Measurements from ENCODE around the gene DCANP1. TPM values are rescaled to one million over a fixed set of nuclear protein-coding genes. Genes with fewer than 3 reads are reported as not detected.

The DCANP1 gene
- total and polyA plus RNA-seq, 11 donors: 0.11 TPM; not detected in 10

DNA sequence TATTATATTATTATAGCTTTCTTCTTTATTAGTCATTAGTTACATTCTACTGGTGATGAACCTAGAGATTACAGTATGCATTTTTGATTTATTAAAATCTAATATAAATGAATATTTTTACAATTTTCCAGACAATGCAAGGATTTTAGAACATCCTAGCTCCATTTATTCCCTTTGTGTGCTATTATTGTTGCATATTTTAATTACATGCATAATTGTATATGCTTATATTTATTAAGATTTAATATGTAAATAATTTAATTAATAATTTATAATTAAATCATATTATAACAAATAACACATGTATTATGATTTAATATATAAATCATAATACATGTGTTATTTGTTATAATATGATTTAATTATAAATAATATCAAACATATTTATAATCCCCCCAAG is 24.7 kb downstream of the DCANP1 start:
- ATAC-seq (no peak), DNase-seq (no peak)
- H3K4me3 ChIP-seq: no peak overlapping the region
- no peaks in the 10 kb centered on the region for H3K36me3 ChIP-seq
- H3K9me3 ChIP-seq: peaks cover 0 to 11% (median 0%) of the 10 kb centered on the region in 12 donors
- no peaks in the 10 kb centered on the region for H3K27me3 ChIP-seq
- H3K4me1 ChIP-seq: peaks cover 0 to 38% (median 3%) of the 10 kb centered on the region in 12 donors
- H3K27ac ChIP-seq: no peak overlapping the region
- no peak for TF ChIP-seq POLR2A (IDR thresholded peaks at IDR 0.05)
- TF ChIP-seq, protein P1, sequence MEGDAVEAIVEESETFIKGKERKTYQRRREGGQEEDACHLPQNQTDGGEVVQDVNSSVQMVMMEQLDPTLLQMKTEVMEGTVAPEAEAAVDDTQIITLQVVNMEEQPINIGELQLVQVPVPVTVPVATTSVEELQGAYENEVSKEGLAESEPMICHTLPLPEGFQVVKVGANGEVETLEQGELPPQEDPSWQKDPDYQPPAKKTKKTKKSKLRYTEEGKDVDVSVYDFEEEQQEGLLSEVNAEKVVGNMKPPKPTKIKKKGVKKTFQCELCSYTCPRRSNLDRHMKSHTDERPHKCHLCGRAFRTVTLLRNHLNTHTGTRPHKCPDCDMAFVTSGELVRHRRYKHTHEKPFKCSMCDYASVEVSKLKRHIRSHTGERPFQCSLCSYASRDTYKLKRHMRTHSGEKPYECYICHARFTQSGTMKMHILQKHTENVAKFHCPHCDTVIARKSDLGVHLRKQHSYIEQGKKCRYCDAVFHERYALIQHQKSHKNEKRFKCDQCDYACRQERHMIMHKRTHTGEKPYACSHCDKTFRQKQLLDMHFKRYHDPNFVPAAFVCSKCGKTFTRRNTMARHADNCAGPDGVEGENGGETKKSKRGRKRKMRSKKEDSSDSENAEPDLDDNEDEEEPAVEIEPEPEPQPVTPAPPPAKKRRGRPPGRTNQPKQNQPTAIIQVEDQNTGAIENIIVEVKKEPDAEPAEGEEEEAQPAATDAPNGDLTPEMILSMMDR (IDR thresholded peaks at IDR 0.05): no peak
- intact Hi-C loops (cut with DNase I): loop anchor here in 3 of 10 donors (10.0 kb wide), 4 partner anchors 68 to 228 kb away; no protein-coding TSS in a partner anchor

DNA sequence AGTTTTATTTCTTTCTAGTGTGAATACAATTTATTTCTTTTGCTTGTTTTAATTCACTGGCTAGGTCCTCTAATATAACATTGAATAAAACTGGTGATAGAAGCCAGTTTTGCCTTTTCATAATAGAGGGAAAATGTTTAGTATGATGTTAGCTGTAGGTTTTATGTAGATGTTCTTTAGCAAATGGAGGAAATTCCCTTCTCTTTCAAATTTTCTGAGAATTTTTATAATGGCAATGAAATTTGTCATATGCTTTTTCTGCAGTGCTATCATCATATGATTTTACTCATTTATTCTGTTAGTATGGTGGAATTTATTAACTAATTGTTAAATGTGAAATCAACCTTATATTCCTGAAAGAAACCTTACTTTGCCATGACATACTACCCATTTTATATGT is 30.1 kb downstream of the DCANP1 start:
- no peak overlapping the region for H3K4me3 ChIP-seq
- H3K36me3 ChIP-seq: no peaks in the 10 kb centered on the region
- DNase-seq: no peak
- intact Hi-C loops (cut with DNase I): no loop called here
- H3K4me1 ChIP-seq: no peaks in the 10 kb centered on the region
- no peaks in the 10 kb centered on the region for H3K27me3 ChIP-seq
- TF ChIP-seq POLR2A (IDR thresholded peaks at IDR 0.05): no peak
- TF ChIP-seq, protein P1 (IDR thresholded peaks at IDR 0.05): no peak
- no peak overlapping the region for H3K27ac ChIP-seq
- ATAC-seq: no peak
- H3K9me3 ChIP-seq: peaks cover 0 to 11% (median 0%) of the 10 kb centered on the region in 12 donors

DNA sequence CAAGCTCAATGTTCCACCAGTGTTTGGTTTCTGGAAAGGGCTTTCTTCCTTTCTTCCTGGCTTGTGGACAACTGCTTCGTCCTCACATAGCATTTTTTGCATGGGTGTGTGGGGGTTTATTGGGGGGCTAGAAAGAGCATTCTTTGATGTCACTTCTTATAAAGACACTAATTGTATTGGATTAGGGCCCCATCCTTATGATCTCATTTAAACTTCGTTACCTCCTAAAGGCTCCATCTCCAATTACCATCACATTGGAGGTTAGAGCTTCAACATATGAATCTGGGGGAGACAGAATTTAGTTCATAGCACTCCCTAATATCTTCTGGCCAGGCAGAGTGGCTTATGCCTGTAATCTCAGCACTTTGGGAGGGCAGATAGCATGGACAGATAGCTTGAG is 42.1 kb downstream of the DCANP1 start:
- ATAC-seq: no peak
- 79 to 94% (median 88%) methylated on average over 2 of the region's 2 CpGs for WGBS, 4 donors
- Histone ChIP-seq H3K36me3 (no peaks in the 10 kb centered on the region), H3K9me3 (peaks cover 0 to 4% (median 0%) of the 10 kb centered on the region in 12 donors), H3K4me3 (no peak overlapping the region), H3K27me3 (no peaks in the 10 kb centered on the region), H3K27ac (no peak overlapping the region), H3K4me1 (peaks cover 0 to 2% (median 0%) of the 10 kb centered on the region in 12 donors)
- intact Hi-C loops (cut with DNase I): no loop called here
- DNase-seq: no peak
- TF ChIP-seq POLR2A (IDR thresholded peaks at IDR 0.05): no peak
- TF ChIP-seq, protein P1 (IDR thresholded peaks at IDR 0.05): no peak

DNA sequence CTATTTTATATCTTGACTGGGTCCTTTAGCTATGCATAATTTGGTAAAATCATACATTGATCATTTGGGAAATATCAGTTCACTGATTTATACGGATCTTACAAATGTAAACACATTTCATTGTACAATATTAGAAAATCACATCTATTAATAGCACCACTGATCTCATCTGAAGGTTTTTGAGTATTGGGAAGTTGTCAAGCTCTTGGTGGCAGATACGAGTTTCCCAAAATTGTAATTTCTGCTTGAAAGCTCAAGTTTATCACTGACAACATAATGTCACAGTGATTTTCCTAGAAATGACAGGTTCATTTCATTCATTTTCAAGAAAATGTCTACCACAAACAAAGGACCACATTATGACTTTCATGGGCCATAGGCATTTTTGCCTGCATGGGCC is 45.1 kb downstream of the DCANP1 start:
- peaks cover 0 to 4% (median 0%) of the 10 kb centered on the region in 12 donors for H3K9me3 ChIP-seq
- DNase-seq: no peak
- H3K36me3 ChIP-seq: no peaks in the 10 kb centered on the region
- TF ChIP-seq, protein P1 (IDR thresholded peaks at IDR 0.05): no peak
- no peak for TF ChIP-seq POLR2A (IDR thresholded peaks at IDR 0.05)
- WGBS, 4 donors: 82 to 93% (median 85%) methylated on average over 2 of the region's 2 CpGs
- H3K4me3 ChIP-seq: no peak overlapping the region
- no peaks in the 10 kb centered on the region for H3K27me3 ChIP-seq
- H3K4me1 ChIP-seq: peaks cover 0 to 23% (median 17%) of the 10 kb centered on the region in 12 donors
- ATAC-seq: no peak
- intact Hi-C loops (cut with DNase I): no loop called here
- no peak overlapping the region for H3K27ac ChIP-seq

Data from heart left ventricle (tissue), 16 donors.